GM19239 (cell line): ENCODE data around the gene UNC5B.

Source experiments
- DNase-seq: peaks from one replicate; pipeline ENCODE4 v3.0.0; 2011; ENCODE audit warnings: low spot score; ENCODE audit not compliant: insufficient read length
- FAIRE-seq: peaks from 2 replicates; lab custom pipeline; 2011; peaks lifted over from hg19 to GRCh38; lab: Jason Lieb, UNC

Gene UNC5B

DNA sequence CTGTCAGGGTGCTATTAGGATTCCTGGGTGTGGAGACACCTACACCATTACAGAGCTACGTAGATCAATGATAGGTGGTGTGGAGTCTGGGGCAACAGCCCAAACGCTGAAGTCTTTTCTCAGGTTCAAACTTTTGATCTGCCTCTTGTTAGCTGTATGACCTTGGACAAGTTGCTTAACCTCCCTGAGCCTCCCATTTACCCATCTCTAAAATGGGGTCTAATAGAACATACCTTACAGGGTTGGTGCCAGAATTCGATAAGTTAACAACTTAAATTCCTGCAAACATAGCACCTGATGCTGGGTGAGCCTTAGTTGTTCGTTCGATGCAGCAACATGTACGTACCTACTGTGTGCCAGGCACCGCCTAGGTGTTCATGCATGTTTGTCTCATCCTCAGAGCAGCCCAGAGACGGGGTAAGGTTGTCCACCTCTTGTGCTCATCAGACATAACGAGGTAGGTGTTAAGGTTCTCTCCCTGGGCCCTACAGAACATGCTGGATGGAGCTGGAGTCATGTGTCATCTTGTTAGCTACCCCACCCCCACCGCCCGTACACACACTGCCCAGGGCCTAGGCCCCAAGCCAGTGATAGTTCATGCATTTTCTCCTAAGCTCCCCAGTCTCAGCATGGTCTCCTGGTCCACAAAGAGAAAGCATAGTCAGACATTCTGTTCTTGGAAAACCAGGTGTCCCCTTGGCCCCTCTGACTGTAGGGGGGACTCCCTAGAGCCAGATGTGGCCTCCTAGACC lies 65.7 kb downstream of the UNC5B start:
- FAIRE-seq, result no peak

DNA sequence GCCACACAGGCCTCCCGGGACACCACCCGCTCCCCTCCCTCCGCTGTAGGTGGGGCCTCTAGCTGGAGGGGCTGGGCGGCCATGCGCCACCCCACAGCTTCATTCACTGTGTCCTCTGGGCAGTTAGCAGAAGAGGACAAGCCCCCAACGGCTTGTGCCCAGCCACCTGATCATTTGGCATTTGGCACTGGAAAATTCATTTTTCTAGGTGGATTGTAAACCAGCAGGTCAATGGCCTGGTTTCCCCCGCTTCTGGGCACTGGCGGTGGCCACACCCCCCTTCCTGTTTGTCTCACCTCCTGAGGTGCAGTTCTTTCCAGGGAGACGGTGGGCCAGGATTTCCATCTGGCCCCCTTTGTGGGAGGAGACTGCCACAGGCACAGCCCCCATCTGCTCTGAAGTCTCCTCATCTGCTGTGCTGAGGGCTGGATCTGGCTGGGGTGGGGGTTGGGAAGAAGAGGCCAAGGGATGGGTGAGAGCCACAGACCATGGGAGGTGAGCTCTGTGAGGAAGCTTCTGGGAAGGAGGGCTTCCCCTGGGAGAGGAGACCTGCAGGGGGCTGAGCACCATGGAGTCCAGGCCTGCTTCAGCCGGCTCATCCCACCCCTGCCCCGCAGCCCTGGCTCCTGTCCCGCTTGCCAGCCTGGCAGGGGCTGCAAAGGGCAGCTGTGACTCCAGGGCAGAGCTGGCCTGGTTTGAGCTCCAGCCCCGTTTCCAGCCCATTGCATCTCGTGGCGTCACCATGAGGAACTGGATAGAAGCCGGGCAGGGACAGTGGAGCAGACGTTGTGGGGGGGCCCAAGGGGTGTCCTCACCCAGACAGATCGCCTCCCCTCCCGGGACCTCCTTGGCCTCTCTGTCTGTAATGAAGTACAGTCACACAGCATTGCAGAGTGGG lies 66.6 kb downstream of the UNC5B start:
- FAIRE-seq, result no peak

More for the DNA sequence above, 65.7 kb downstream of the UNC5B start:
- no peak for DNase-seq

DNA sequence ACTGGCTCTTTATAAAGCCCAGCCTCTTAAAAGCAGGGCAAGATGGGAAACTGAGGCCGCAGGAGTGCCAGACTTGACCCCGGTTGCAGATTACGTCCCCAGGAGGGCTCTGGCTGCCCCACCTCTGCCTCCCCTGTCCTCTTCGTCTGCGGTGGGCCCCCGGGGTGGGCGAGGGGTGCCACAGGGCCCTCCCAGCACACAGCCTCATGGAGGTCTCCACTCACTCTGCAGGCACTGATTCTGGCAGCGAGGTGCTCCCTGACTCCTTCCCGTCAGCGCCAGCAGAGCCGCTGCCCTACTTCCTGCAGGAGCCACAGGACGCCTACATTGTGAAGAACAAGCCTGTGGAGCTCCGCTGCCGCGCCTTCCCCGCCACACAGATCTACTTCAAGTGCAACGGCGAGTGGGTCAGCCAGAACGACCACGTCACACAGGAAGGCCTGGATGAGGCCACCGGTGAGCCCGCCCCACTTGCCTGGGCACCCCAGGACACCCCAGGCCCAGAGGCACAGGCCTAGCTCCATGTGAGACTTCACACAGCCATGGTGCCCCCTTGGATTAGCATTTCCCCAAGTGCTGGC lies 67.3 kb downstream of the UNC5B start:
- DNase-seq, result no peak
- no peak for FAIRE-seq

More for the DNA sequence above, 66.6 kb downstream of the UNC5B start:
- no peak for DNase-seq

DNA sequence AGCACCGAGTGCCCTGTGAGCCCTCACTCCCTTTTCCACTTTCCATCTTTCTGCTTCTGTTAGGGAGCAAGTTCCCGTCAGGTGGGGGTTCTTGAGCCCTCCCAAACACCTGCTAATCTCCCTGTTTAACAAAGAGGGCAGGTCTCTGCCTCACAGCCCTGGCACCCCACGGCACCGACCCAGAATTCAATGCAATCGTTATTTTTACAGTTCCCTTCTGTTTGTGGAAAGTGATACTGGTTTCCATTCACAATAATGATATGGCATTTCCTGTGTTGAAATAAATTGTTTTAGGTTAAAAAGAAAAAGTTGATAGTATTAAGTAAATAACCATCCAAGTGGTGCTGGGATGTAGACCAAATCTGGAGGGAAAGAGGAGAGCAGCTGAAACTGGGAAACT lies 67.8 kb downstream of the UNC5B start:
- DNase-seq, result no peak
- FAIRE-seq, result no peak

DNA sequence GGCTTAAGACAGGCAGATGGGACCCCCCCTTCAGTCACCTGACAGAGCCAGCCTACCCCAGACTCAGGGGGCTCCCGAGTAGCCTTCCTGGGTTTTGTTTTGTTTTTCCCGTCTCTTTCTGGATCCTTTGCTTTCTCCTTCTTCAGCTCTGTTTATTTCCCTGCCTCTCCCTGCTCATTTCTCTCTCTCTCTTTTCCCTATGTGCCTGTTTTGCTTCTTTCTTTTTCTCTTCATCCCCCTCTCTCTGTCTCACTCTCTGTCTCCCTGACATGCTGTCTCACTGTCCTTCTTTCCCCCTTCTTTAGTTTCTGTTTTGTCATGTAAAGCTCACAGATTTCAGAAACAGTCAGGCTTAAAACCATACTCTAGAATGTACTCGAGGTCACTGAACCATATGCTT lies 68.5 kb downstream of the UNC5B start:
- DNase-seq, result no peak
- FAIRE-seq, result no peak

DNA sequence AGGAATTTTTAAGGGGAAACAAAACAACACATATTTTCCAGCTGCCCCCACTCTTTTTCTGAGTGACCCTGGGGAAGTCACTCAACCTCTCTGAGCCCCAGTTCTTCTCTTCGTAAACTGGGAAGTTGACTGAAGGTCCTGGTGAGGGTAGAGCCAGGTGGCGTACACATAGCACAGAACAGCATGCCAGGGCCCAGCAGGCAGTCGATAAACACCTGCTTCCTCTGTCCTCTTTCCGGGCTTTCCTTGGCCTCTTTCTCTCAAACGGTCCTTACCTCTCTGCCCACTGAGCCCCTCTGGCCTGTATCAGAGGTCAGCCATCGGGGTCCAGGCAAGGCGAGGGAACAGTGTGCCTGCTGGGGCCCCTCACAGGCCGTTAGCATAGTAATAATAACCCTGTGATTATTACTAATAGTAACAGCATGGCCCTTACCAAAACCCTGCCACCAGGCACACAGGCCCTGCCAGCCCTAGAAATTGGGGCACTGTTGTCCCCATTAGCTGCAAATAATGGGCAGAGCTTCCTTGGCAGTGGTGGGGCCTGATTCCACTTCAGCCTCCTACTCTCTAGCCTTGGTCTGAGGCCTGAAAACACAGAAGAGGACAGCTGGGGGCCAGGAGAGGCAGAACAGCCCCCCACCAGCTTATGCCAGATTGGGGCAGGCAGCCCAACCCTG lies 69.4 kb downstream of the UNC5B start:
- DNase-seq, result no peak
- FAIRE-seq, result no peak

DNA sequence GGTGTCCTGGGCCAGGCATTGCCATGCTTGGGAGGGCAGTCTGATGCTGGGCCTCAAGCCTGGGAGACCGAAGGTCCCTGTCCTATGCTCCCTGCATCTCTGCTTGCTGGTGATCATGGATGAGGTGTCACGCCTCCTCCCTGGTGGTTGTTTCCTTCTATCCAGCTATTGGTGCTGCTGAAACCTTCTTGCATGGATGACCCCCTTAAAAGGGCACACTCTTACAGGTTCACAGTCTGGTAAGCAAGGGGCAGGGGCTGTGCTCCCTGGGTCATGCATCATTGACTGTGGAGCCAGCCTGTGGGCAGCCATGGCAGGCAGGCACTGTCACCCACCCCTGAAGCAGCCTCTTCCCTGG lies 69.9 kb downstream of the UNC5B start:
- FAIRE-seq, result no peak
- DNase-seq, result no peak

DNA sequence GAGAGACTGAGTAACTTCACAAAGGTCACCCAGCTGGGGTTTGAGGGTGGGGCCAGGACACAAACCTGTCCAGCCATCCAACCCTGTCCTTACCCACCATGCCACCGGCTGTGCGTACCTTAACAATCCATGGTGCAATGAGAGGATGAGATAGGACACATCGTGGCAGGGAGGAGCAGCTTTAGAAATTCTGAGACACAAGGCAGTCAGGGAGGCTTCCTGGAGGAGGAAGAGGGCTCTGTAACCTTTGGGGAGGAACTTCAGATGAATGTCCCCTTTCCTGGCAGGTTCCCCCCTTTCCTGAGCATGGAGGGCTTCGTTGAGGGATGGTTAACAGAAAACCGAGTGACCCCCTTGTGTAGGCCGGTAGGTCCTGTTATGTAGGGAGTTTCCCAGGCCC lies 71.0 kb downstream of the UNC5B start:
- FAIRE-seq (no peak), DNase-seq (no peak)

DNA sequence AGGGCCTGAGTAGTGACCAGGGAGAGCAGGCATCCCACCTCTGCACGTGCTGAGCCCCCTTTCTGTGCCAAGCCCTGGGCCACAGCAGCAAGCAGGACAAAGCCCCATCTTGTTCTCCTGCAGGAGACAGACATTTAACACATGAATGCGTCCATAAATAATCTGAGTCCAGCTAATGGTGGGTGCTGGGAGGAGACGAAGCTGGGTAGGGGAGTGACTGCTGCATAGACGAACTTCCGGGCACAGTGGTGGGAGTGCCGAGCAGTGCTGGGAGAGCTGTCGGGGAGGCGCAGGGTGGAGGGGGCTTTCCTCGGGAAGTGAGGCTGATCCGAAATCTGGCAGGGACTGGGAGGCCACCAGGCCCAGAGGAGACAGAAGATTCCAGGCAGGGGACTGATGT lies 71.5 kb downstream of the UNC5B start:
- no peak for DNase-seq
- FAIRE-seq, result no peak

DNA sequence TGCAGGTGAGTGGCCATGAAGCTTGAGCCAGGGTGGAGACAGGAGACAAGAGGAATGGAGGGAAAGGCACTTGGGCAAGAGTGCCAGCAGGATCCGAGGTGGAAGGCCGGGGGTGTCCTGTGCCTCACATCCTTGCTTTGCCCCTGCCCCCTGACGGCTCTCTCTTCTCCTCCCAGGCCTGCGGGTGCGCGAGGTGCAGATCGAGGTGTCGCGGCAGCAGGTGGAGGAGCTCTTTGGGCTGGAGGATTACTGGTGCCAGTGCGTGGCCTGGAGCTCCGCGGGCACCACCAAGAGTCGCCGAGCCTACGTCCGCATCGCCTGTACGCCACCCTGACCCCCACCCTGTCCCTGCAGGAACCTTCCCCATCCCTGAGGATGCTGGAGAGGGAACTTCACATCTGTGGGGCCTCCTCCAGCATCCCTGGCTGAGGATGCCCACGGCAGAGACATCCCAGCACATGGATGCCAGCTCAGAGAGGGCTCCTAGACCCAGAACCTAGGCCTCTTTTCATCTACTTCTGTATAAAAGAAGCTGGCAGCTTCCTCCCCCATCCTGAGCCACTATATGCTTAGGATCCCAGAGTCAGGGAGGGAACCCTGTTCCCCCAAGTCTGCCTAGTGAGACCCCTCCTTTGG lies 72.3 kb downstream of the UNC5B start:
- FAIRE-seq (no peak), DNase-seq (no peak)

DNA sequence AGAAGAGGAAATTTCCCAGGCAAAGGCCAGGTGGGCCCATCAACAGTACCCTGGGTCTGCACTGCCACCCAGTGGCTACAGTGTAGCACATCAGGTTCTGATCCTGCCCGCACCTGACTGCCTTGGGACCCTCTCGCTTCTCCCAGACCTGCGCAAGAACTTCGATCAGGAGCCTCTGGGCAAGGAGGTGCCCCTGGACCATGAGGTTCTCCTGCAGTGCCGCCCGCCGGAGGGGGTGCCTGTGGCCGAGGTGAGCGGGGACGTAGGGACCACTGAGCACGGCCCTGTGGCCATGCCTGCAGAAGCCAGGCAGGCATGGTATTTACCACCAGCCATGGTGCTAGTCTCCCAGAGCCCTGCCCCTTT lies 72.8 kb downstream of the UNC5B start:
- FAIRE-seq (peak; percentile 87), DNase-seq (peak; percentile 71)

DNA sequence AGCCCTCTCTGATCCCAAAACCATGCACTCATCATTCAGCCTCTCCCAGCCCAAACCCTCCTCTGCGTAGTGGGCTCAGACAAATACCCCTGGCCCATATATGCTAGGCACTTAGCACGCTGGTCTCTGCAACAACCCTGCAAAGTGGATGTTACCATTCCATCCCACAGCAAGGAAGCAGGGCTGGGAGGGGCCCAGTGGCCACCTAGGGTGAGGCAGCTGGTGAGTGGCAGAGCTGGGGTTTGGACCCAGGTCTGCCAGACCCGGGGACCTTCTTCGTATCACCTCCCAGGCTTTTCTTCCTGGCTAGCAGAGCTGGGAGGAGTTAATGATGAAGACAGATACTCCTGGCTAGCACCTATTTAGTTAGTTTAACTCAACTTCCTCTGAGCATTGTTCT lies 73.6 kb downstream of the UNC5B start:
- FAIRE-seq (no peak), DNase-seq (no peak)

DNA sequence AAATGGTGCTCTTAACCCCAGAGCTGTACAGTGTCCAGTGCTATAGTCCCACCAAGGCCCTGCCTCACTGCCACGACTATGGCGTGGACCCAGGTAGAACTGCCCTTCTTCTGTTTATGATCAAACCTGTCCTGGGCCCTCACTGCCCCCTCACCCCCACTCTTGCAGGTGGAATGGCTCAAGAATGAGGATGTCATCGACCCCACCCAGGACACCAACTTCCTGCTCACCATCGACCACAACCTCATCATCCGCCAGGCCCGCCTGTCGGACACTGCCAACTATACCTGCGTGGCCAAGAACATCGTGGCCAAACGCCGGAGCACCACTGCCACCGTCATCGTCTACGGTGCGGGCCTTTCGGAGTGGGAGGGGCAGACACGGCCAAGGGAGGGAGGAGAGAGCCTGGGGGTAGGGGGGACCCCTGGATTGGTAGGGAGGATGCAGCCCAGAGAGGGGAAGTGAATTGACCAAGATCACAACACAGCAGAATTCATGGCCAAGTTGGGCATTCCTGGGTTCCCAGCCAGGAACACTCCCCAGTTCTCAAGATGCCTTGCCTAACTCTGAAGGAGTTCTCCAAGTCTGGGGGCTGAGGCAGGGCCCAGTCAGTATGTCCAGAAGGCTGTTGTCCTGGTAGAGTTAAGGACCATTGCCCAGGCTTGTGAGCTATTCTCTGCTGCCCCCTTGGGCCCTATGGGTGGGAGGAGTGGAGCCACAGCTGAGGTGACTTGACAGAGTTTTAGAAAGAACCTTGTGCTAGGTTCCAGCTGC lies 74.3 kb downstream of the UNC5B start:
- no peak for FAIRE-seq
- no peak for DNase-seq

DNA sequence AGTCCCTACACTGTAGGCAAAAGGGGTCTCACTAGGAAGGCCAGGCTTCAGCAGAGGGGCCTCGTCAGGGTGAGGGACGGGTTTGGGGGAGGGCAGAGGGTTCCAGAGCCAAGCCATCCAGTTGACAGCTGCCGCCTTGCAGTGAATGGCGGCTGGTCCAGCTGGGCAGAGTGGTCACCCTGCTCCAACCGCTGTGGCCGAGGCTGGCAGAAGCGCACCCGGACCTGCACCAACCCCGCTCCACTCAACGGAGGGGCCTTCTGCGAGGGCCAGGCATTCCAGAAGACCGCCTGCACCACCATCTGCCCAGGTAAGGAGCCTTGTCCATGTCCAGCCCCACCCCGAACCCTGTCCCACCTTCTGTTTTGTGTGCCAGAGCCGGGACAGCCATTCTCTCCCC lies 75.1 kb downstream of the UNC5B start:
- DNase-seq (no peak), FAIRE-seq (no peak)

DNA sequence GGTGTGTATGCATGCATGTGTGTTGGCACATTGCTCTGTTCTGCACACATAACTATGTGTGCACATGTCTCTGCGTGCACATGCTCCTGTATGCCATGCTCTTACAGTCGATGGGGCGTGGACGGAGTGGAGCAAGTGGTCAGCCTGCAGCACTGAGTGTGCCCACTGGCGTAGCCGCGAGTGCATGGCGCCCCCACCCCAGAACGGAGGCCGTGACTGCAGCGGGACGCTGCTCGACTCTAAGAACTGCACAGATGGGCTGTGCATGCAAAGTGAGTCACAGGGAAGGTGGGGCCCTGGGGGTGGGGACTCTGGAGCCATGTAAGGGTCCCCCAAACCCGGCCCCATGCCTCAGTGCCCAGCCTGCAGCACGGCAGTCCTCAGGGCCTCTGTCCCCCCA lies 76.1 kb downstream of the UNC5B start:
- no peak for FAIRE-seq
- no peak for DNase-seq

DNA sequence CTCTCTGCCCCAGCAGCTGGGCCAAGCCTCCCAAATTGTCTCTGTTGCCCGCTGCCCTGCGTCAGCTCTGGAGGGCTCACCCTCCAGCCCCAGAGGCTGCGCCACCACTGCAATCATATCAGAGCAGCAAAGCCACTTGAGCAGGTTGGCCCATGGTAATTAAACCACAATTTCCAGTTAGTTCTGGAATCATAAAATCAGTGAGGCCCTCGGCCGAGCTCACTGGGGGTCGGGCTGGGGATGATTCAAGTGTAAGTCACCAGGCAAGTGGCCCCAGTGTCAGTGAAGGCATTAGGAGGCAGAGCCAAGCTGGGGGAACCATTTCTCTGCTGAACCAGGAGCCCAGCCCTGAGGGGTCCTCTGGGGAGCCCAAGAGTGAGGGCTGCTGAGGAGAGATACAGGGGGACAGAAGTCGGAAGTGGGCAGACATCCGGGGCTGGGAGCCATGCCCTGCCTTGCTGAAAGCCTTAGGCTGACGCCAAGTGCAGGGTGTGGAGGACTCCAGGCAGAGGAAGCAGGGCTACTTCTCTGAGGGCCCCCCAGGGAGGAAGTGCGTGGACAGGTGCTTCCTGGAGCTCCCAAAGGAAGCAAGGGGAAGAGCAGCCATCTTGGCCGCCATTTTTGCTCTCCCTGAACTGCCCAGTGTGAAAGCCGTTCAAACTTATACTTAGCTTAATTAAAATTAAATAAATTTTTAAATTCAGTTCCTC lies 77.2 kb downstream of the UNC5B start:
- FAIRE-seq, result no peak

DNA sequence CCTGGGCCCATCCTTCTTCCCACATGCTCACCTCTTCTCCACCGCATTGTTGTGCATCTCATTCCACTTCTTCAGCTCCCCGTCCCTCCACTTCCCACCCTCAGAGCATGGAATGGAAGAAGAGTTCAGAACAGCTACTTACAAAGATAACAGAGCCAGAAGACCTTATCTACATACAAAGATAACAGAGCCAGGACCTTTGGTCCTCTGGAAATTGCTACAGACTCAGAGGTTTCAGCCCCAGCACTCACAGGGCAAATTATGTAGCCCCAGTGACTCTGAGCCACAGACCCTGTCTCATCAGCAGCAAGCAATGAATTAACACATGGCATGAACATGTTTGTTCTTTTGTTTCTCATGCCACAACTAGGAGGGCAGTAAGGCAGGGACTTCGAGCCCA lies 78.0 kb downstream of the UNC5B start:
- DNase-seq (no peak), FAIRE-seq (no peak)

More for the DNA sequence above, 77.2 kb downstream of the UNC5B start:
- no peak for DNase-seq

DNA sequence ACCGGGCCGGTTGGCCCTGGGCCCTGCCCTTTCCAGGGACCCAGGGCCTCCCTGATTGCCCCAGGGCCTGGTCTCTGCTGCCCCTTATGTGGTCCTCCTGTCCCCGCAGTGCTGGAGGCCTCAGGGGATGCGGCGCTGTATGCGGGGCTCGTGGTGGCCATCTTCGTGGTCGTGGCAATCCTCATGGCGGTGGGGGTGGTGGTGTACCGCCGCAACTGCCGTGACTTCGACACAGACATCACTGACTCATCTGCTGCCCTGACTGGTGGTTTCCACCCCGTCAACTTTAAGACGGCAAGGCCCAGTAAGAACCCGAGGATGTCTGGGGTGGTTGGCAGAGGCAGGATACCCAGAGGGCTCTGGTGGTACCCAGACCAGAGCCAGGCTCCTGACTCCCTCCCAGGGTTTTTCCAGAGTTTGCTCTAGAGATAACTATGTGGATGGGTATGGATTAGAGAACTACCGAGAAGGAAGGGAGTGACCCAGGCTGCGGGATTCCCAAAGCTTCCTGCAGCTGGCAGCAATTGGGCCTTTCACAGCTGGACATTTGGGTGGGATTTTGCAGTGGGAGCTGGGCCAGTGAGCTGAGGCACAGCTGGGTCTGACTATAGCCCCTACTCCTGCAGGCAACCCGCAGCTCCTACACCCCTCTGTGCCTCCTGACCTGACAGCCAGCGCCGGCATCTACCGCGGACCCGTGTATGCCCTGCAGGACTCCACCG lies 78.6 kb downstream of the UNC5B start:
- FAIRE-seq (no peak), DNase-seq (no peak)
